Ascending aorta (tissue), 2 donors: ENCODE measurements around the gene TMEM145. TPM values are rescaled to one million over a fixed set of nuclear protein-coding genes. Genes with fewer than 3 reads are reported as not detected.

Experiments
- DNase-seq, 2 donors: peaks; one replicate each; pipeline ENCODE4 v3.0.0-alpha.2; 2019; ENCODE audit warnings: low spot score in 2 of 2
- H3K27ac ChIP-seq, 2 donors: fragments of 200-600 bp; sonication (generic); one replicate each; pipeline ENCODE4 v1.5.1; 2016 to 2017; ENCODE audit warnings: mild to moderate bottlenecking in 1 of 2
- H3K27me3 ChIP-seq: fragments of 200-600 bp; sonication (generic); one replicate; pipeline ENCODE4 v1.5.1; 2017
- H3K36me3 ChIP-seq, 2 donors: fragments of 200-600 bp; sonication (generic); one replicate each; pipeline ENCODE4 v1.5.1; 2016
- H3K4me1 ChIP-seq, 2 donors: fragments of 200-600 bp; sonication (generic); one replicate each; pipeline ENCODE4 v1.5.1; 2016 to 2017; ENCODE audit warnings: mild to moderate bottlenecking in 1 of 2
- H3K4me3 ChIP-seq, 2 donors: fragments of 200-600 bp; sonication (generic); one replicate each; pipeline ENCODE4 v1.5.1; 2016 to 2017; ENCODE audit warnings: mild to moderate bottlenecking in 1 of 2
- H3K9me3 ChIP-seq, 2 donors: fragments of 200-600 bp; sonication (generic); one replicate each; pipeline ENCODE4 v1.5.1; 2016
- CTCF ChIP-seq, 3 experiments: fragments of 200-600 bp in 2 of 3; fragments of 450-650 bp in 1 of 3; sonication (generic) in 2 of 3; IDR thresholded peaks; one replicate each; pipeline ENCODE4 v1.5.1; 2016 to 2019; ENCODE audit warnings: antibody characterized with exemption in 3 of 3, mild to moderate bottlenecking in 1 of 3, moderate library complexity in 1 of 3
- intact Hi-C: fragments of 100-400 bp; cut with DNase I; formaldehyde crosslinking; loops from one replicate; pipeline ENCODE4 v1.15.1; 2023
- total RNA-seq: library from RNA; depleted of rRNA; stranded (reverse); fragments of >200 nt; gene quantifications from one replicate; pipeline ENCODE4 v1.1.0, GENCODE V29; 2016

Gene TMEM145
- total RNA-seq, 1 donor from 2014 or later: not detected

DNA sequence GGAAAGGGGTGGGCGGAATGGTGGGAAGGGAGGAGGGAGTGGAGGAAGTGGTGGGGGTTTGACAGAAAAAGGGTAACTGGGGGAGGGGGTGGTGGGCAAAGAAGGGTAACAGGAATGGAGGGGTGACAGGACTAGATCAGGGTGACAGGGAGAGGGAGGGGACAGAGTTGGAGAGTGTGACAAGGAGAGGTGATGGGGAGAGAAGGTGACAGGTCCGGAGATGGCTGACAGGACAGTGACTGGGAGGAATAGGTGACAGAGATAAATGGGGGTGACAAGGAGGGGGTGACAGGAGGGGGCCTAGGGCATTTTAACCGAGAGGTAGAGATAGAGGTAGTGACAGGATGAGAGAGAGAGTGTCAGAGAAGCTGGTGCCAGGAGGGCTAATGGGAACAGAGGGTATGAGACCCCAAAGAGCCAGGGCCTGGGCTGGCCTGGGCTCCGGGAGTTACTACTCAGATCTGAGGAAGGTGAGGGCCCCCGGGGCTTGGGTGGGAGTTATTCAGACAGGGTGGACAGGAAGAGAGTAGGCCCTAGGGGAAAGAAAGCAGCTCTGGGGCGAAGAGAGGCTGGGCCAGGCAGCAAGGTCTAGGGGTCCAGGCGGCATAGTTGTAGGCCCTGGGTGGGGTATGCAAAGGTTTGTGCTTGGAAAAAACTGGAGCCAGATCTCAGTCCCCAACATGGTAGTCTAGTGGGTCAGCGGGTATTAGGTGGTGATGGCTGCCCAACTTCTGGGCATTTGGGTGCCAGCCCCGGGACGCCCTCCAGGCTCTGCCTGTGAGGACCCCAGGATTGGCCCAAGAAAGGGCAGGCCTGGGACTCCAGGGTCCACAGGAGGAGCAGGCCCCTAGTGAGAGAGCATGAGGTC is 43.4 kb upstream of the TMEM145 start:
- TF ChIP-seq CTCF (IDR thresholded peaks at IDR 0.05): no peak
- no peak for DNase-seq
- intact Hi-C loops: loop anchor here (1.0 kb wide), 1 partner anchor 10 kb away; no protein-coding TSS in a partner anchor

GRCh38 chr19:42270346-42271044 is 42.6 kb upstream of the TMEM145 start:
- peaks cover 33 to 35% of the 10 kb centered on the region in 2 donors for H3K36me3 ChIP-seq
- H3K4me1 ChIP-seq: peaks cover 10 to 25% of the 10 kb centered on the region in 2 donors
- DNase-seq: peak; percentile 75 to 89
- intact Hi-C loops: loop anchor here (1.0 kb wide), 1 partner anchor 9 kb away; no protein-coding TSS in a partner anchor
- peak overlapping the region; percentile 95 to 97 for H3K27ac ChIP-seq
- TF ChIP-seq CTCF (IDR thresholded peaks at IDR 0.05): no peak
- peak overlapping the region; percentile 62 to 74 for H3K4me3 ChIP-seq
- H3K9me3 ChIP-seq: no peaks in the 10 kb centered on the region
- H3K27me3 ChIP-seq: no peaks in the 10 kb centered on the region

More for the DNA sequence above, 43.4 kb upstream of the TMEM145 start:
- peak overlapping the region; percentile 62 to 74 for H3K4me3 ChIP-seq
- H3K27ac ChIP-seq: peak overlapping the region; percentile 95 to 97
- no peaks in the 10 kb centered on the region for H3K27me3 ChIP-seq
- peaks cover 27 to 28% of the 10 kb centered on the region in 2 donors for H3K36me3 ChIP-seq
- peaks cover 10 to 20% of the 10 kb centered on the region in 2 donors for H3K4me1 ChIP-seq
- no peaks in the 10 kb centered on the region for H3K9me3 ChIP-seq

DNA sequence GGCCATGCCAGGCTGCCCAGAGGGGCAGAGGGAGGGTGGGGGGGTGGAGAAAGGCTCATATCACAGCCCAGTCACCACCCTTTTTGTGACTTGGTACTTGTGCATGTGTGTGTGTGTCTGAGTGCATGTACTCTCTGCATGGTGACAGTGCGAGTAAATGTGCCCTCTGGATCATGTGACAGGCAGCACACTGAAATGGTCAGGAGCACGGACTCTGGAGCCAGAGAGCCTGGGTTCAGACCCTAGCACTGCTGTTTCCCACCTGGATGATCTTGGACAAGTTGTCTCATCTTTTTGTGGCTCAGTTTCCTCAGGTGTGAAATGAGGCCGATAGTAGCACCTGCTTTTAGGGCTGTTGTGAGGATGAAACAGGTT is 42.1 kb upstream of the TMEM145 start:
- peaks cover 10 to 31% of the 10 kb centered on the region in 2 donors for H3K4me1 ChIP-seq
- no peak for TF ChIP-seq CTCF (IDR thresholded peaks at IDR 0.05)
- H3K27ac ChIP-seq: peak overlapping the region; percentile 95 to 97
- H3K36me3 ChIP-seq: peaks cover 35 to 36% of the 10 kb centered on the region in 2 donors
- H3K9me3 ChIP-seq: no peaks in the 10 kb centered on the region
- peak overlapping the region; percentile 62 to 74 for H3K4me3 ChIP-seq
- DNase-seq: no peak
- intact Hi-C loops: no loop called here
- H3K27me3 ChIP-seq: no peaks in the 10 kb centered on the region

- Histone ChIP-seq H3K4me3 (no peak overlapping the region), H3K36me3 (peaks cover 35 to 36% of the 10 kb centered on the region in 2 donors), H3K27me3 (no peaks in the 10 kb centered on the region), H3K27ac (peak overlapping the region; percentile 95 to 97), H3K4me1 (peaks cover 11 to 40% of the 10 kb centered on the region in 2 donors), H3K9me3 (no peaks in the 10 kb centered on the region)
- intact Hi-C loops: no loop called here
- no peak for TF ChIP-seq CTCF (IDR thresholded peaks at IDR 0.05)
- DNase-seq: peak in 1 of 2 donors; percentile 60
Measured at GRCh38 chr19:42271861-42272534, 41.1 kb upstream of the TMEM145 start.

GRCh38 chr19:42272535-42272897 is 40.6 kb upstream of the TMEM145 start:
- no peak overlapping the region for H3K4me3 ChIP-seq
- peaks cover 35 to 36% of the 10 kb centered on the region in 2 donors for H3K36me3 ChIP-seq
- TF ChIP-seq CTCF (IDR thresholded peaks at IDR 0.05): no peak
- no peaks in the 10 kb centered on the region for H3K27me3 ChIP-seq
- intact Hi-C loops: no loop called here
- peaks cover 16 to 45% of the 10 kb centered on the region in 2 donors for H3K4me1 ChIP-seq
- H3K27ac ChIP-seq: peak overlapping the region in 1 of 2 donors; percentile 97
- no peaks in the 10 kb centered on the region for H3K9me3 ChIP-seq
- DNase-seq: no peak
